Cortex of kidney (tissue), 1 donor: ENCODE results near the gene ADGRE3.
"Not testable (repeated sequence)": the region's sequence is repeated elsewhere in the genome, so short reads cannot be mapped to it uniquely, and the experiment has no call there.

Experiments used
- DNase-seq: peaks from one replicate; lab custom pipeline; 2025; lab: John Stamatoyannopoulos, UW

Gene ADGRE3

DNA sequence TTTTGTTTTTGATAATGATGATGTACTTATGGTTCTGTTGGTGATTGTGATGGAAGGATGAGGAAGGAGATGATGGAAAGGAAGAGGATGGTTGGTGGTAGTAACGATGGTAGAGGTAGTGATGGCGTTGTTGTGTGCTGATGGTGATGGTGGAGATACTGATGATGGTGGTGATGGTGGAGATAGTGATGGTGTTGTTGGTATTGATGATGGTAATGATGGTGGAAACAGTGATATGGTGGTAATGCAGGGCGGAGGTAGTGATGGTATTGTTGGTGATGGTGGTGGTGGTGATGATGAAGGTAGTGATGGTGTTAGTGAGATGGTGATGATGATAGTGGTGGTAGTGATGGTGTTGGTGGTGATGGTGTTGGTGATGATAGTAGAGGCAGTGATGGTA, 79.1 kb downstream of the ADGRE3 start:
- DNase-seq: no peak

DNA sequence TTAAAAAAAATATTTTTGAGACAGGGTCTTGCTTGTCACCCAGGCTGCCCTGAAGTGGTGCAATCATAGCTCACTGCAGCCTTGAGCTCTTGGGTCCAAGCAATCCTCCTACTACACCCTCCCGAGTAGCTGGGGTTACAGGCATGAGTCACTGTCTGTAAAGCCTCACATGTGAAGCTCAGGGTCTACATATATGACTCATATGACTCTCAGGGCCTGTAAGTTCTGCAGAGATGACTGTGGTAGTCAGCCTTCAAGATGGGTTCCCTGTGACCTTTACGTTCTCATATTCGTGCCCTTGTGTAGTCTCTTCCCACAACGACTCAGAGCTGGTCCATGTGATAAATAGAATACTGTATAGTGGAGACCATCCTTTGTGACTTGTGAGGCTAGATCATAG, 85.2 kb downstream of the ADGRE3 start:
- not testable (repeated sequence) for DNase-seq

DNA sequence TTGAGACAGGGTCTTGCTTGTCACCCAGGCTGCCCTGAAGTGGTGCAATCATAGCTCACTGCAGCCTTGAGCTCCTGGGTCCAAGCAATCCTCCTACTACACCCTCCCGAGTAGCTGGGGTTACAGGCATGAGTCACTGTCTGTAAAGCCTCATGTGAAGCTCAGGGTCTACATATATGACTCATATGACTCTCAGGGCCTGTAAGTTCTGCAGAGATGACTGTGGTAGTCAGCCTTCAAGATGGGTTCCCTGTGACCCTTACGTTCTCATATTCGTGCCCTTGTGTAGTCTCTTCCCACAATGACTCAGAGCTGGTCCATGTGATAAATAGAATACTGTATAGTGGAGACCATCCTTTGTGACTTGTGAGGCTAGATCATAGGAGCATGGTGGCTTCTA, 89.5 kb downstream of the ADGRE3 start:
- DNase-seq: not testable (repeated sequence)

DNA sequence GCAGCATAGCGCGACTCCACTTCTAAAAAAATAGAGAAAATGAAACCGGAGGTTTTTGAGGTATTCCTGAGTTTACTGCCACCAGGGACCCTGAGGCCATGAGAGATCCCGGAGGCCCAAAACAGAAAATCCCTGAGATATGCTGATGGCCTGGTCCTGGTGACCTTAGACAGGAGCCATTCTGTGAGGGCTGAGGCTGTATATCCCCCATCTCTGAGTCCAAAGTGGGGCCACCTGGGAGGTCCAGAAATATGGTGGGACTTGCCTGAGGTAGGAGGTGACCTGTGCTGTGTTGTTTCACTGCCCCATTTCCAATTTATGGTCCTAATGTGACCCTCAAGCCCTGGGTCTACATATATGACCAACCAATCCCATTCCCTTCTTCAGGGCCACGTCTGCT, 90.3 kb downstream of the ADGRE3 start:
- DNase-seq: not testable (repeated sequence)

DNA sequence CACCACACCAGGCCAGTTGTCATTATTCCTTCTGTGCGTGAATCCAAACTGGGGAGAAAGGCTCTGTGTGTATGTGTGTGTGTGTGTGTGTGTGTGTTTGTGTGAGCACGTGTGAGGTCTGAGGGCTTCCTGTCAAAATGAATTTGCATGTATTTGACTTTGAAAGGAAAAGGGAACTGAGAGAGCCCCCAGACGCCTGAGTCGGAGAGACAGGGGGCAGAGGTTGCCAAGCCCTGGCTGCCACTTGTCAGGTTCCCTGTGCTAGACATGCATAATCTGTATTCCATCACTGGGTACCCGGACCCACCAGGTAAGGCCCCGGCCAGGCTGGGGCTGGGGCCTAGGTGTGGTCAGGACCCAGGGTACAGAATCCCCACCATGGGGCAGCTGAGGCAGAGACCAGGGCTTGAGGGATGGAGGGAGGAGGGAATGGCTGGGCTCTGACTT, 91.7 kb downstream of the ADGRE3 start, which contains the start of gene CLEC17A:
Gene CLEC17A (plus strand): TSS at position 191 of the 447 bp plus-strand sequence. CDS start 77 bp downstream, at position 268.
- no peak for DNase-seq

DNA sequence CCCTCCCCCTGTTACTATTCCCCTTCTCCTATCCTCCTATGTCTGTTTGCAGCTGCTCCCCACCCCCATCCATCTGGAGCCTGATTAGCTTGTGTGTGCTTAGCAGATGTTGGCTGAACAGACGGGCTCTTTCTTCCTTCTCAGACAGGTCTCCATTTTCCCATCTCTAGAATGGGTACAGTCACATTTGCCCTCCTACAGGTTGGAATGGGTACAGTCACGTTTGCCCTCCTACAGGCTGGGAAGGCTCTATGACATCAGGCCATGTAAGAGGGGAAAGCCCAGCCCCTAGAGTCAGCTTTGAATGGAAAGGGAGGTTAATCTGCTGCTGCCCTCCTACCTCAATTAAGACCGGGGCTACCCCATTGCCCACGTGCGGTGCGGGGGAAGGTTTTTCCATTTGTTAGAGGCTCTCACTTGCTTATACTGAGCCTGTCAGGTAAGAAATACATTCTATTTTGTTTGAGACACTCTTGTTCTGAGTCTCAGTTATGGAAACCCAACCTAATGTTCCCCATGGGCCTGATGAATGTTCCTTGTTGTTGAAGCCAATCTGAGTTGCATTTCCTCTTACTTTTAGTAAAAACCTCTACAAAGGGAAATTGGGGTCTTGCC, 93.9 kb downstream of the ADGRE3 start:
- DNase-seq: no peak

DNA sequence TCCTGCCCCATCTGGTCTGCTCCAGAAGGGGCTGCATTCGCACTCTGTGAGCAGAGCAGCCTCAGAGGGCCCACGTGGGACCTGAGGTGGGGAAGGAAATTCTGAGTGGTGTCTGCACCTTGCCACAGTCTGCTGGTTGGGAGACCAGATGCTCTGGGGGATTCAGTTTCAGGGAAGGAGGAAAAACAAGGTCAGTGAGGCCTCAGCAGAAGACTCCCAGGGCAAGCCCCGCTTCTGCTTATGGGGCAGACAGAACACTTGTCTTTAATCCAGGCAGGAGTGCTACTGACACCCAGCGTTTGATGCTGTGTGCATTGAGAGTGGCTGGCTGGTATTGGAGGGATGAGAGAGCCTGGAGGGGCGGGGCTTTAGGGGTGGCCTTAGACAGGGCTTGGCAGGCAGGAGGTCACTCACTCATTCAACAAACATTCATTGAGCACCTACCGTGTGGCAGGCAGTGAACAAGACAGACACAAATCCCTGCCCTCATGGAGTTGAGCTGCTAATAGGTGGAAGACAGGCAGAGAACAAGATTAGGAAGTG, 96.7 kb downstream of the ADGRE3 start:
- DNase-seq: no peak

DNA sequence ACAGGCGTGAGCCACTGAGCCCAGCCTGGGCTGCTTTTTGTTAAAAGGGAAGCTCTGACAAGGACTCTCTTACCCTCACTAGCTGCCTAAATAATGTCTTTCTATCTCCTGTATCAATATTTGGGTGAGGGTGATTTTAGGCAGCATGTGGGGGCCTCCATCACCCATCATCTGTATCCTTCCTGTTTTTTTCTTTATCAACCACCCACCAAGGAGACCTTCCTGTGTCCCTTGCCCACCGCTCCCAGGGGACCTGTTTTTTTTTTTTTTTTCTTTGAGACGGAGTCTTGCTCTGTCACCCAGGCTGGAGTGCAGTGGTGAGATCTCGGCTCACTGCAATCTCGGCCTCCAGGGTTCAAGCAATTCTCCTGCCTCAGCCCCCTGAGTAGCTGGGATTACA, 97.4 kb downstream of the ADGRE3 start:
- no peak for DNase-seq

DNA sequence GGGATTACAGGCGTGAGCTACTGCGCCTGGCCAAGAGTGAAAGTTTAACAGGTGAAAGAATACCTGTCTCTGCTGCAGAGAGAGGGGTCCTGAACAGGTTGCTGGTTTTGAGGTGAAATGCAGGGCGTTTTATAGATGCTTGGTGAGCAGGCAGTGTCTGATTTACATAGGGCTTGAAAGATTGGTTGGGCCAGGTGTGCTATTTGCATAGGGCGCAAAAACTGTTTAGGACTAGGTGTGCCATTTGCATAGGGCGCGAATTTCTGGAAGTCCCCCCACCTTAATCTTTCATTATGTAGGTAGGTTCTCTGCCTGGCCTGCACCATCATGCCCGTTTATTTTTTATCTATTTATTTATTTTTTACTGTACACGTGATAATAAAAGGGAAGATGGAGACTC, 98.3 kb downstream of the ADGRE3 start:
- DNase-seq: no peak

DNA sequence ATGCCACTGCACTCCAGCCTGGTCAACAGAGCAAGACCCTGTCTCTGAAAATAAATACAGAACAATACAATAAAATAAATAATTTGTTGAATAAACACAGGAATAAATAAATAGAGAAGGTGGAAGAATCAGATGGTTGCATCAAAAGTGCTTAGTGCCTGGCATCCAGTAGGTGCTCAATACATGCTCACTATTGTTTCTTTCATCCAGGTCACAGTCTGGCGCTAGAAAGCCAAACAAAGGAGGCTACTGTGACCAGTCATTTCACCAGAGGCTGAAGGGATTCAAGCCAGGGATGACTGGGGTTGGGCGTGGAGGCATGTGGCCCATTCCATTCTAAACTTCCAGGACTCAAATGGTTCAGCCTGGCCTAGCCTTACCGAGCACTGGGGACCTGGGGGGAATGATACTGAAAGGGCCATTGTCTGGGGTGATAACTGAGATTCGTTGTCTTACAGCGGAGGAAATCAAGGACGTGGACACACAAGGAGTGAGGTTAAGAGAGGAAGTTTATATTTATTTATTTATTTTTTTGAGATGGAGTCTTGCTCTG, 99.1 kb downstream of the ADGRE3 start:
- no peak for DNase-seq

DNA sequence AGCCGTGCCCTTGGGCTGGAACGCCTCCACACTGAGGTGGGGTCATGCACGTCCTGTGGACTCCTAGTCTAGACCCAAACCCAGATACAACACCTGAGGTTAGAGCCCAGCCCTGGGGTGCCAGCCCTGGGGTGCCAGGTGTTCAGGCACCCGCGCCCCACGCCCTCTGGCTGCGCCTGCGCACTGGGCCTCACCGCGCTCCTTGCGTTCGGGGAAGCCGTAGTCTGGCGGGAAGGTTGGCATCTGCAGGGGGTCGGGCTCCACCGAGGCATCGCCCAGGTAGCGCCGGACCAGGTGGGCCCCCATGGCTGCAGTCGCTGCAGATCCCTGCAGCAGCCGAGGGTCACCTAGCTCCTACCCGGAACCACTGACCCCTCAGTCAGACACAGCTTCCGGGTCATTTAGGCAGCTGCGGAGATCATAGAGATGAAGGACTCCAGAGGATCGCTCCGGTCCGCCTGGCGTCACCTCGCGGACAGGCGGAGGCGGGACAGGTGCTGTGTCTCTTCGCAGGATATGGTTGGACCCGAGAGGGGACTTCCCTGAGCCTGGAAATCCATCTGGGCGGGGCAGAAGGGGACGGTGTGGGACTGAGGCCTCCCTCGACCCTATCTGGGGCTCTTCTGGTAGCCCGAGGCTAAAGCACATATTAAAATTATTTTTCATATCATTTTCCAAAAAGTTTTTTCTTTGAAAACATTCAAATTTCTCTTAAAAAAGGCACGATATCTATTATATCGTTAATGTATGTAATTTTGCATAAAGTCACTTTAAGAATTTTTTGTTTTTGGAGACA, 102.8 kb downstream of the ADGRE3 start, which contains the start of gene NDUFB7:
Gene NDUFB7 (minus strand): TSS at position 372 of the 796 bp plus-strand sequence. CDS start 66 bp downstream, at position 306.
- peak; percentile 50 for DNase-seq

DNA sequence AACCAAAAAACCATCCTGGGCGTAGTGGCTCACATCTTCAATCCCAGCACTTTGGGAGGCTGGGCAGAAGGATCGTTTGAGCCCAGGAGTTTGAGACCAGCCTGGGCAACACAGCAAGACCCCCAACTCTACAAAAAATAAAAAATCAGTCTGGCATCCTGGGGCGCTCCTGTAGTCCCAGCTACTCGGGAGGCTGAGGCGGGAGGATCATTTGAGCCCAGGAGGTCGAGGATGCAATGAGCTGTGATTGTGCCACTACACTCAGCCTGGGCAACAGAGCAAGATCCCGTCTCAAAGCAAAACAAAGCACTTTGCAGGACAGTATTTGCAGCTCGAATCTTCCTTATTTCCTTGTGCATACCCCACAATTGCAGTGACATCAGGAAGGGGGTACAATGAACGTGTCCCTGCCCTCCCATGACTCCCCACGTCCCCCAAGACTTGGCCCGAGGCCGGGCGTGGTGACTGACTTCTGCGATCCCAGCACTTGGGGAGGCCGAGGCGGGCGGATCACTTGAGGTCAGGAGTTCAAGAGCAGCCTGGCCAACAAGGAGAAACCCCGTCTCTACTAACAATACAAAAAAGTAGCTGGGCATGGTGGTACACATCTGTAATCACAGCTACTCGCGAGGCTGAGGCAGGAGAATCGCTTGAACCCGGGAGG, 103.6 kb downstream of the ADGRE3 start:
- no peak for DNase-seq
